ENCODE results near the gene AMMECR1L. TPM values are rescaled to one million over a fixed set of nuclear protein-coding genes. Genes with fewer than 3 reads are reported as not detected.
"Not testable (repeated sequence)": the region's sequence is repeated elsewhere in the genome, so short reads cannot be mapped to it uniquely, and the experiment has no call there.

AMMECR1L gene
- total RNA-seq, 6 donors from 2014 or later = 11.5 to 17.8 (median 14.3) TPM

- no peaks in the 10 kb centered on the region for H3K36me3 ChIP-seq
- no peaks in the 10 kb centered on the region for H3K4me1 ChIP-seq
- ATAC-seq (ENCODE audit: low FRiP score in 2 of 2) (no peak), DNase-seq (no peak)
- WGBS, 2 donors = 87 to 90% methylated on average over 5 of the region's 5 CpGs
- TF ChIP-seq POLR2A (IDR thresholded peaks at IDR 0.05) = no peak
- no peak overlapping the region for H3K27ac ChIP-seq
- H3K27me3 ChIP-seq = no peaks in the 10 kb centered on the region
- no peak overlapping the region for H3K4me3 ChIP-seq
- H3K9me3 ChIP-seq = peaks cover 0 to 30% (median 18%) of the 10 kb centered on the region in 4 donors
These were observed 67.5 kb downstream of the AMMECR1L start for GRCh38 chr2:127818241-127818640.

- peaks cover 0 to 12% (median 4%) of the 10 kb centered on the region in 4 donors for H3K9me3 ChIP-seq
- no peak overlapping the region for H3K27ac ChIP-seq
- WGBS, 2 donors = 80 to 85% methylated on average over 1 of the region's 1 CpG
- DNase-seq (no peak), ATAC-seq (ENCODE audit: low FRiP score in 2 of 2) (no peak)
- H3K27me3 ChIP-seq = no peaks in the 10 kb centered on the region
- TF ChIP-seq POLR2AphosphoS5 (IDR thresholded peaks at IDR 0.05) (no peak), CTCF (IDR thresholded peaks at IDR 0.05) (no peak), POLR2A (IDR thresholded peaks at IDR 0.05) (no peak), EP300 (IDR thresholded peaks at IDR 0.05) (no peak)
- peaks cover 2 to 3% (median 3%) of the 10 kb centered on the region in 4 donors for H3K4me1 ChIP-seq
- H3K36me3 ChIP-seq = no peaks in the 10 kb centered on the region
- no peak overlapping the region for H3K4me3 ChIP-seq
These were observed 71.1 kb downstream of the AMMECR1L start for GRCh38 chr2:127814677-127815076.

DNA sequence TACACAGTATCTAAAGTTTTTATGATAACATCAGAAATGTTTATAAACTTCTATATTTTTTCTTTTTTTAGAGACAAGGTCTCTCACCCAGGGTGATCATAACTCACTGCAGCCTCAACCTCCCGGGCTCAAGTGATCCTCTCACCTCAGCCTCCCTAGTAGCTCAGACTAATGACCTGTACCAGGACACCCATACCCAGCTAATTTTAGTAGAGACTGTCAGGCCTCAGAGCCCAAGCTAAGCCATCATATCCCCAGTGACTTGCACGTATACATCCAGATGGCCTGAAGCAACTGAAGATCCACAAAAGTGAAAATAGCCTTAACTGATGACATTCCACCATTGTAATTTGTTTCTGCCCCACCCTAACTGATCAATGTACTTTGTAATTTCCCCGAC, 73.3 kb downstream of the AMMECR1L start:
- H3K27ac ChIP-seq; H3K27me3 ChIP-seq; DNase-seq; H3K36me3 ChIP-seq; ATAC-seq (ENCODE audit: low FRiP score in 2 of 2); H3K9me3 ChIP-seq; H3K4me3 ChIP-seq: not testable (repeated sequence)
- WGBS, 2 donors = 96 to 98% methylated on average over 3 of the region's 3 CpGs
- peaks cover 16 to 25% (median 22%) of the 10 kb centered on the region in 4 donors for H3K4me1 ChIP-seq

Small RNA genes within 50 kb of the gene (small RNA-seq; reads per million reads assigned to genes)
- gene AC012306.1 = 0 reads per million in 4 donors
- gene RF00017 = 0 reads per million in 4 donors
- gene RF00019 = 0 reads per million in 4 donors
- 0 reads per million in 4 donors for gene RNU6-395P

Other genes starting within 250 kb of the AMMECR1L start
- gene GPR17, start 239.8 kb downstream of the AMMECR1L start, total RNA-seq = under 1 TPM in 3 of 6 donors, not detected in 3; 0.17 to 0.46 (median 0.24) TPM
- gene LIMS2, start 210.4 kb downstream of the AMMECR1L start, total RNA-seq = 100 to 1,000 TPM in 4 of 6 donors, 10 to 100 TPM in 2; 33.6 to 169 (median 109) TPM
- gene SFT2D3, start 184.5 kb downstream of the AMMECR1L start, total RNA-seq = 10 to 100 TPM in 2 of 6 donors, 1 to 10 TPM in 4; 6.4 to 13.1 (median 9.1) TPM
- 10 to 100 TPM; 33.7 to 76.3 (median 47.5) TPM for gene WDR33, start 74.8 kb downstream of the AMMECR1L start, total RNA-seq
- gene POLR2D, start 27.8 kb downstream of the AMMECR1L start, total RNA-seq = 10 to 100 TPM; 11.8 to 22.1 (median 16.7) TPM
- gene SAP130, start 142.1 kb upstream of the AMMECR1L start, total RNA-seq = 10 to 100 TPM in 4 of 6 donors, 1 to 10 TPM in 2; 9.8 to 20.7 (median 17.2) TPM
- 100 to 1,000 TPM in 1 of 6 donors, 10 to 100 TPM in 5; 34.1 to 103 (median 43.1) TPM for gene UGGT1, start 205.2 kb upstream of the AMMECR1L start, total RNA-seq

All from upper lobe of left lung (tissue), 6 donors.